Activated naive CD8-positive, alpha-beta T cell treated with anti-CD3 and anti-CD28 coated beads for 36 hours (primary cell): ENCODE data around the gene NOS1. TPM values are rescaled to one million over a fixed set of nuclear protein-coding genes. Genes with fewer than 3 reads are reported as not detected.
"Not testable (repeated sequence)": the region's sequence is repeated elsewhere in the genome, so short reads cannot be mapped to it uniquely, and the experiment has no call there.

Experiments
- DNase-seq: peaks from one replicate; pipeline ENCODE4 v3.0.0; 2021
- H3K27ac Mint-ChIP-seq: one replicate; pipeline ENCODE4 v1.8.0; 2022; ENCODE audit warnings: mild to moderate bottlenecking, moderate library complexity, mixed read lengths
- H3K27me3 Mint-ChIP-seq: one replicate; pipeline ENCODE4 v1.8.0; 2022; ENCODE audit warnings: mild to moderate bottlenecking, mixed read lengths
- H3K36me3 Mint-ChIP-seq: one replicate; pipeline ENCODE4 v1.8.0; 2021; ENCODE audit warnings: mild to moderate bottlenecking, mixed read lengths
- H3K4me1 Mint-ChIP-seq: one replicate; pipeline ENCODE4 v1.8.0; 2021; ENCODE audit warnings: mixed read lengths
- H3K4me3 Mint-ChIP-seq: one replicate; pipeline ENCODE4 v1.8.0; 2022; ENCODE audit warnings: mild to moderate bottlenecking, moderate library complexity, mixed read lengths
- H3K9me3 Mint-ChIP-seq: one replicate; pipeline ENCODE4 v1.8.0; 2022; ENCODE audit warnings: mixed read lengths
- total RNA-seq, 2 experiments: library from RNA; stranded (reverse); gene quantifications; one replicate each; pipeline ENCODE4 v1.2.3, GENCODE V29; 2021

The NOS1 gene
- total RNA-seq = not detected

DNA sequence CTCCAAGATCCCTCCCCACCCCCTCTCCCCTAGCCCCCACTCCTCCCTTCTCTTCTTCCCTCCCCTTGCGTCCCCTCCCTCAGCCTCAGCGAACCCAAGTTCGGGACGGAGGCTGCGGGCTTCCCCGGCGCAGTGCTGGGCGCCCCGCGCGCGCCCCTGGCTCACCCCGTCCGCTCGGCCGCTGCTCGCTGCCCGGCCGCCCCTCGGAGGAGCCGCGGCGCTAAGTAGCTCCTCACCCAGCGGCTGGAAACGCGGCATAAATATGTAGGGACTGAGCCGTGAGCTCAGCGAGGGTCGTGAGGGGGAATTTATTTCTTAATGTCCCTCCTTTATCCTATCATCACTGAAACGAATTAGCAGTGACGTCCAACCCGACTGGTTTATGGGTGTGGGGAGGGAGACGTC is at the start of gene NOS1:
Gene NOS1, minus strand, starts transcription at position 280 of the 405 bp plus-strand sequence. CDS start 30,557 bp downstream, outside the sequence.
- peaks cover 50% of the 10 kb centered on the region for H3K27me3 Mint-ChIP-seq
- no peaks in the 10 kb centered on the region for H3K9me3 Mint-ChIP-seq
- H3K4me3 Mint-ChIP-seq = no peak within 1 kb of the TSS
- H3K4me1 Mint-ChIP-seq = no peaks in the 10 kb centered on the region
- H3K27ac Mint-ChIP-seq = no peak within 1 kb of the TSS
- DNase-seq = no peak
- no peaks in the 10 kb centered on the region for H3K36me3 Mint-ChIP-seq

DNA sequence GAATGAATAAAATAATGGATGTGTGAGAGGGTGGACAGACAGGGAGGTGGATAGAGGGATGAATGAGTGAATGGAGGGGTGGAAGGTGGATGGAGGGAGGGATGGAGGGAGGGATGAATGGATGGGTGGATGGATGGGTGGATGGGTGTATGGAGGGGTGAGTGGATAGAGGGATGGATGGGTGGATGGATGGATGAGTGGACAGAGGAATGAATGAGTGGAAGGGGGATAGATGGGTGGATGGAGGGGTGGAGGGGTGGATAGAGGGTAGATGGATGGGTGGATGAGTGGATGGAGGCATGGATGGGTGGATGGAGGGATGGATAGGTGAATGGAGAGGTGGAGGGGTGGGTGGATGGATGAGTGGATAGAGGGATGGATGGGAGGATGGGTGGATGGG is 47.9 kb upstream of the NOS1 start:
- Mint-ChIP-seq H3K4me3 (no peak overlapping the region), H3K4me1 (no peaks in the 10 kb centered on the region), H3K36me3 (no peaks in the 10 kb centered on the region), H3K9me3 (no peaks in the 10 kb centered on the region), H3K27ac (no peak overlapping the region), H3K27me3 (no peaks in the 10 kb centered on the region)
- DNase-seq = no peak

DNA sequence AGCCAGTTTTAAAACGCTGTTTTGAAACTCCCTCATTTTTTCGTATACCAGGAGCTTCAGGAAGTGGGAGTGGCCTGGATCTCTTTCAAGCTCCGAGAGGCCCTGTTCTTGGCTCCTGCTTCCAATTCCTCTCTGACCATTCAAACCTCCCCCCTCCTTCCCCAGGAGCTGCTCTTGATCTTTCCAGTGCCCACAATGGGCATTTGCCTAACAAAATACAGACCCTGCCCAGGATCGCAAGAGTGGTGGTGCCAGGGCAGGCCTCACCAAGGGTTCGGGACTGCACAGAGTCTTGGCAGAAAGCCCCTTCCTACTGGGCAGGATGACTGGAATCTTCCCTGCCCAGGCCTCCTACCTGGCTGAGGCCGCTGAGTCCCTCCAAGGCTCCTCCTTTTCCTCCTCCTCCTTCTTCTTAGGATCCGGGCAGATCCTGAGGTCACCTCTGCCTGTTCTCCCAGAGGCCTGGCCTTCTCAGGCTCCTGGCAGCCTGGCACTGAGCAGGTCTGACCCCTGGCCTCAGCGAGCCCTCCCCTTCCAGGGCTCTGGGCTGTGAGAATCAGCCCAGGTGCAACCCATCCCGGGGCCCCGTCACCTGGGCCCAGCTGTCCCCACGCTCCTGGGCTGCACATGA is 46.9 kb upstream of the NOS1 start:
- H3K27ac Mint-ChIP-seq = no peak overlapping the region
- no peaks in the 10 kb centered on the region for H3K27me3 Mint-ChIP-seq
- DNase-seq = no peak
- H3K4me3 Mint-ChIP-seq = no peak overlapping the region
- no peaks in the 10 kb centered on the region for H3K36me3 Mint-ChIP-seq
- H3K4me1 Mint-ChIP-seq = no peaks in the 10 kb centered on the region
- H3K9me3 Mint-ChIP-seq = no peaks in the 10 kb centered on the region

- Mint-ChIP-seq H3K36me3 (no peaks in the 10 kb centered on the region), H3K27me3 (no peaks in the 10 kb centered on the region), H3K27ac (no peak overlapping the region), H3K4me1 (no peaks in the 10 kb centered on the region), H3K9me3 (no peaks in the 10 kb centered on the region), H3K4me3 (no peak overlapping the region)
- DNase-seq = no peak
Measured at GRCh38 chr12:117404940-117405339, 43.5 kb upstream of the NOS1 start.

GRCh38 chr12:117404203-117404853 is 42.9 kb upstream of the NOS1 start:
- Mint-ChIP-seq H3K9me3 (peaks cover 1% of the 10 kb centered on the region), H3K36me3 (no peaks in the 10 kb centered on the region), H3K4me1 (no peaks in the 10 kb centered on the region), H3K27me3 (no peaks in the 10 kb centered on the region), H3K27ac (no peak overlapping the region), H3K4me3 (no peak overlapping the region)
- no peak for DNase-seq

- H3K4me1 Mint-ChIP-seq = no peaks in the 10 kb centered on the region
- no peak overlapping the region for H3K4me3 Mint-ChIP-seq
- H3K27me3 Mint-ChIP-seq = no peaks in the 10 kb centered on the region
- H3K27ac Mint-ChIP-seq = no peak overlapping the region
- peaks cover 1% of the 10 kb centered on the region for H3K9me3 Mint-ChIP-seq
- no peak for DNase-seq
- no peaks in the 10 kb centered on the region for H3K36me3 Mint-ChIP-seq
Measured at GRCh38 chr12:117403586-117404139, 42.2 kb upstream of the NOS1 start.

GRCh38 chr12:117402363-117402762 is 40.9 kb upstream of the NOS1 start:
- no peak overlapping the region for H3K4me3 Mint-ChIP-seq
- no peak for DNase-seq
- H3K36me3 Mint-ChIP-seq = no peaks in the 10 kb centered on the region
- no peaks in the 10 kb centered on the region for H3K27me3 Mint-ChIP-seq
- no peaks in the 10 kb centered on the region for H3K4me1 Mint-ChIP-seq
- no peak overlapping the region for H3K27ac Mint-ChIP-seq
- peaks cover 1% of the 10 kb centered on the region for H3K9me3 Mint-ChIP-seq

DNA sequence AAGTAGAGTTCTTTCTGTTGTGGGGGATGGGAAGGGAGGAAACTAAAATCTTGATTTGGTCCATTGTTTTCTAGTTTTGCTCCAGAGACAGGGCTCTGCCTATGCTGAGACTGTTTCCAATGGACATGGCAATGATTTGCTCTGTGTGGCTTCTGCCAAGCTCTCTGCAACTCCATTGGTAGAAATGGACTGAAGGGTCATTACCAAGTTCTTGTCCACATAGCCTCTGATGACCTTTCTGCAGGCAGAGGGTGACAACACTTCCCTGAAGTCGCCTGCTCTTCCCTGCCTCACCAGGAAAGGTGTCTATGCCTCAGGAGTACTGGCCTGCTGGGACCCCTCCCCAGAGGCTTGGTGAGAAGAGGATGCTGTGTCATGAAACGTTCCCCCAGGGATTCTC is 39.5 kb upstream of the NOS1 start:
- Mint-ChIP-seq H3K9me3 (peaks cover 1% of the 10 kb centered on the region), H3K4me1 (no peaks in the 10 kb centered on the region), H3K36me3 (no peaks in the 10 kb centered on the region), H3K27me3 (peaks cover 3% of the 10 kb centered on the region), H3K27ac (no peak overlapping the region), H3K4me3 (no peak overlapping the region)
- DNase-seq = no peak

- DNase-seq, H3K4me1 Mint-ChIP-seq, H3K27me3 Mint-ChIP-seq, H3K36me3 Mint-ChIP-seq, H3K27ac Mint-ChIP-seq, H3K9me3 Mint-ChIP-seq, H3K4me3 Mint-ChIP-seq: not testable (repeated sequence)
Measured at GRCh38 chr12:117398482-117398881, 37.1 kb upstream of the NOS1 start.

GRCh38 chr12:117395766-117396165 is 34.3 kb upstream of the NOS1 start:
- DNase-seq = no peak
- Mint-ChIP-seq H3K36me3 (no peaks in the 10 kb centered on the region), H3K4me3 (no peak overlapping the region), H3K9me3 (peaks cover 1% of the 10 kb centered on the region), H3K27me3 (peaks cover 11% of the 10 kb centered on the region), H3K27ac (no peak overlapping the region), H3K4me1 (no peaks in the 10 kb centered on the region)

DNA sequence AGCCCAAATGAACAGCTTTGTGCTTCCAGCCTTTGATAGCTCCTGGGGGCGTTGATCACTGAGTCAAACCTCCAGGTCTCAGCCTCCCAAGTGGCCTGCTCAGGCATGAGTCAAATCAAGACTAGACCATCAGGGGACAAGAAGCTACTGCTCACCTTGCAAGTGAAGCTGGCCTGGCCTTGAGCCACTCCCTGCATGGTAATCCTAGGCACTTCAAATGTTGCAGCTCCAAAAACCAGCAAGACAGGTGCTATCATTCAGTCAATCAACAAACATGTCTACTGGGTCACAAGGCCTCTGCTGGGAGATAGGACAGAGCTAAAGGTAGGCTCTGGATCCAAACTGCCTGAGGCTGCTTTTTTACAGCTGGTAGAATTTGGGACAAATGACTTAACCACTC is 33.1 kb upstream of the NOS1 start:
- H3K4me3 Mint-ChIP-seq = no peak overlapping the region
- DNase-seq = no peak
- H3K27me3 Mint-ChIP-seq = peaks cover 11% of the 10 kb centered on the region
- no peak overlapping the region for H3K27ac Mint-ChIP-seq
- H3K4me1 Mint-ChIP-seq = no peaks in the 10 kb centered on the region
- H3K9me3 Mint-ChIP-seq = peaks cover 1% of the 10 kb centered on the region
- no peaks in the 10 kb centered on the region for H3K36me3 Mint-ChIP-seq

- DNase-seq = no peak
- Mint-ChIP-seq H3K4me3 (no peak overlapping the region), H3K4me1 (no peaks in the 10 kb centered on the region), H3K36me3 (no peaks in the 10 kb centered on the region), H3K27ac (no peak overlapping the region), H3K9me3 (no peaks in the 10 kb centered on the region), H3K27me3 (peaks cover 11% of the 10 kb centered on the region)
Measured at GRCh38 chr12:117393656-117394055, 32.2 kb upstream of the NOS1 start.

DNA sequence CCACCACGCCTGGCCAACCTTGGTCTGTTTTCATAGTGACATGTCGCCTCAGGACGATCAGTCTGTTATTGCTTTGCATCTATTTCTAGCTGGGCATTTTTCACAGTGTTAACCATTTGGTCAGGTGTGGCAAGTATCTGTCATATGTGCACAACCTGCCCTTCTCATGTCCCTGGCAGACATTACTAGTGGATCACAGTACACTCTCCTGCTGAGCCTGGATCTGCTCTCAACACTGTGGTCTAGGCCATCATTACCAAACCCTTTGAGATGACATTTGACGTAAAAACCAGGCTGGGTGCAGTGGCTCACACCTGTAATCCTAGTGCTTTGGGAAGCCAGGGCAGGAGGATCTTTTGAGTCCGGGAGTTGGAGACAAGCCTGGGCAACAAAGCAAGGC is 29.4 kb upstream of the NOS1 start:
- Mint-ChIP-seq H3K4me1 (no peaks in the 10 kb centered on the region), H3K9me3 (no peaks in the 10 kb centered on the region), H3K27me3 (peaks cover 13% of the 10 kb centered on the region), H3K36me3 (peaks cover 2% of the 10 kb centered on the region), H3K4me3 (no peak overlapping the region), H3K27ac (no peak overlapping the region)
- no peak for DNase-seq

DNA sequence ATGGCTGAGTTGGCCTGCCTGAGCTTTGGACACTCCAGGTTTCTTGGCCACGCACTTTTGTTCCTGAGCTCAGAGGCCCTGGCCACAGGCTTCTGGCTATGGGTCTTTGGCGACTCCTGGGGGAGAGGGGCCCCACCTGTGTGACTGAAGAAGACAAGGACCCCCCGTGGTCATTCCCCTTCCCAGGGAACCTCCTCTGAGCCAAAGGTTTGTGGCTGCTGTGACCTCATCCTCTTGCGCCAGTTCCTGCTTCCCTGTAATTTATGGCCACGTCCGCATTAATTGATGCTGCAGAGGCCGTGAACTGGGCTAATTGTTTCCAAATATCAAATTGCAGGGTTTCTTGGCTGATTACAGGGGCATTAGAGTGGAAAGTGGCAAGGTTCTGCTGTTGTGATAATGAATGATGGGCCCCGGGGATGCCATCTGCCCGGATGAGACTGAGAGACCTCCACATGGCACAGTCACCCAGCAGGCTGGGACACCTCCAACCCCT is 27.6 kb upstream of the NOS1 start:
- no peak for DNase-seq
- H3K4me3 Mint-ChIP-seq = no peak overlapping the region
- peaks cover 13% of the 10 kb centered on the region for H3K27me3 Mint-ChIP-seq
- H3K27ac Mint-ChIP-seq = no peak overlapping the region
- H3K36me3 Mint-ChIP-seq = peaks cover 2% of the 10 kb centered on the region
- H3K9me3 Mint-ChIP-seq = no peaks in the 10 kb centered on the region
- no peaks in the 10 kb centered on the region for H3K4me1 Mint-ChIP-seq

- no peak overlapping the region for H3K27ac Mint-ChIP-seq
- H3K9me3 Mint-ChIP-seq = no peaks in the 10 kb centered on the region
- no peaks in the 10 kb centered on the region for H3K4me1 Mint-ChIP-seq
- H3K27me3 Mint-ChIP-seq = peaks cover 16% of the 10 kb centered on the region
- peaks cover 2% of the 10 kb centered on the region for H3K36me3 Mint-ChIP-seq
- no peak for DNase-seq
- H3K4me3 Mint-ChIP-seq = no peak overlapping the region
Measured at GRCh38 chr12:117387832-117388231, 26.4 kb upstream of the NOS1 start.

- DNase-seq = no peak
- Mint-ChIP-seq H3K27me3 (peaks cover 8% of the 10 kb centered on the region), H3K9me3 (no peaks in the 10 kb centered on the region), H3K27ac (no peak overlapping the region), H3K4me1 (no peaks in the 10 kb centered on the region), H3K4me3 (no peak overlapping the region), H3K36me3 (peaks cover 2% of the 10 kb centered on the region)
Measured at GRCh38 chr12:117384735-117385134, 23.3 kb upstream of the NOS1 start.
